ENCODE data around the gene KSR2. TPM values are rescaled to one million over a fixed set of nuclear protein-coding genes. Genes with fewer than 3 reads are reported as not detected.
"Not testable (repeated sequence)": the region's sequence is repeated elsewhere in the genome, so short reads cannot be mapped to it uniquely, and the experiment has no call there.

KSR2 gene
- total and polyA plus RNA-seq, 2 experiments from 2014 or later, result under 0.01 to 0.02 TPM

- no peak for DNase-seq (ENCODE audit: low read depth in 1 of 2, low spot score in 1 of 2)
- H3K9me3 ChIP-seq (ENCODE audit: low read depth), result no peaks in the 10 kb centered on the region
- no peaks in the 10 kb centered on the region for H3K27me3 ChIP-seq
- H3K4me3 ChIP-seq, result no peak overlapping the region
- H3K4me1 ChIP-seq (ENCODE audit: low read depth), result no peaks in the 10 kb centered on the region
- no peaks in the 10 kb centered on the region for H3K36me3 ChIP-seq
- TF ChIP-seq, protein P1, sequence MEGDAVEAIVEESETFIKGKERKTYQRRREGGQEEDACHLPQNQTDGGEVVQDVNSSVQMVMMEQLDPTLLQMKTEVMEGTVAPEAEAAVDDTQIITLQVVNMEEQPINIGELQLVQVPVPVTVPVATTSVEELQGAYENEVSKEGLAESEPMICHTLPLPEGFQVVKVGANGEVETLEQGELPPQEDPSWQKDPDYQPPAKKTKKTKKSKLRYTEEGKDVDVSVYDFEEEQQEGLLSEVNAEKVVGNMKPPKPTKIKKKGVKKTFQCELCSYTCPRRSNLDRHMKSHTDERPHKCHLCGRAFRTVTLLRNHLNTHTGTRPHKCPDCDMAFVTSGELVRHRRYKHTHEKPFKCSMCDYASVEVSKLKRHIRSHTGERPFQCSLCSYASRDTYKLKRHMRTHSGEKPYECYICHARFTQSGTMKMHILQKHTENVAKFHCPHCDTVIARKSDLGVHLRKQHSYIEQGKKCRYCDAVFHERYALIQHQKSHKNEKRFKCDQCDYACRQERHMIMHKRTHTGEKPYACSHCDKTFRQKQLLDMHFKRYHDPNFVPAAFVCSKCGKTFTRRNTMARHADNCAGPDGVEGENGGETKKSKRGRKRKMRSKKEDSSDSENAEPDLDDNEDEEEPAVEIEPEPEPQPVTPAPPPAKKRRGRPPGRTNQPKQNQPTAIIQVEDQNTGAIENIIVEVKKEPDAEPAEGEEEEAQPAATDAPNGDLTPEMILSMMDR (IDR thresholded peaks at IDR 0.05; ENCODE audit: low read depth, low read length), result no peak
- no peak overlapping the region for H3K27ac ChIP-seq
These were observed 103.3 kb downstream of the KSR2 start for GRCh38 chr12:117865505-117865904.

- Histone ChIP-seq H3K36me3 (no peaks in the 10 kb centered on the region), H3K9me3 (ENCODE audit: low read depth) (no peaks in the 10 kb centered on the region), H3K4me1 (ENCODE audit: low read depth) (no peaks in the 10 kb centered on the region), H3K27me3 (no peaks in the 10 kb centered on the region), H3K27ac (no peak overlapping the region), H3K4me3 (no peak overlapping the region)
- TF ChIP-seq, protein P1 (IDR thresholded peaks at IDR 0.05; ENCODE audit: low read depth, low read length), result no peak
- no peak for DNase-seq (ENCODE audit: low read depth in 1 of 2, low spot score in 1 of 2)
These were observed 105.6 kb downstream of the KSR2 start for GRCh38 chr12:117863002-117863709.

- H3K4me3 ChIP-seq, result no peak overlapping the region
- TF ChIP-seq, protein P1 (IDR thresholded peaks at IDR 0.05; ENCODE audit: low read depth, low read length), result no peak
- H3K4me1 ChIP-seq (ENCODE audit: low read depth), result no peaks in the 10 kb centered on the region
- no peak overlapping the region for H3K27ac ChIP-seq
- no peaks in the 10 kb centered on the region for H3K9me3 ChIP-seq (ENCODE audit: low read depth)
- H3K27me3 ChIP-seq, result no peaks in the 10 kb centered on the region
- no peaks in the 10 kb centered on the region for H3K36me3 ChIP-seq
- DNase-seq (ENCODE audit: low read depth in 1 of 2, low spot score in 1 of 2), result no peak
These were observed 107.1 kb downstream of the KSR2 start for GRCh38 chr12:117861691-117862090.

DNA sequence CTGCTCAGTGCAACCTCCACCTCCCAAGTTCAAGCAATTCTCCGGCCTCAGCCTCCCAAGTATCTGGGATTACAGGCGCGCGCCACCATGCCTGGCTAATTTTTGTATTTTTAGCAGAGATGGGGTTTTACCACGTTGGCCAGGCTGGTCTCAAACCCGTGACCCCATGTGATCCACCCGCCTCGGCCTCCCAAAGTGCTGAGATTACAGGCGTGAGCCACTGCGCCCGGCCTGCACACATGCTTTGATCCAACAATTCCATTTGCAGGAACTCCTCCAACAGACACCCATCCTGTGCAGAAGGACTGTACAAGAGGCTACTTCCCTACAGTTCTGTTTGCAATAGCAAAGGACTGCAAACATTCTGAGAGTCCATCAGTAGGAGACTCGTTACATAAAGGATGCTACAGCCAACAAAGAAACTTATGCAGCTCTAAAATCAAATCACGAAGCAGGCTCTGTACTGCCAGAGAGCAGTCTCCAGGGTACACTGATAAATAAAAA lies 108.0 kb downstream of the KSR2 start:
- H3K9me3 ChIP-seq (ENCODE audit: low read depth); H3K36me3 ChIP-seq; DNase-seq (ENCODE audit: low read depth in 1 of 2, low spot score in 1 of 2): not testable (repeated sequence)

GRCh38 chr12:117860111-117860510 lies 108.7 kb downstream of the KSR2 start:
- TF ChIP-seq, protein P1 (IDR thresholded peaks at IDR 0.05; ENCODE audit: low read depth, low read length), result no peak
- Histone ChIP-seq H3K27me3 (no peaks in the 10 kb centered on the region), H3K36me3 (no peaks in the 10 kb centered on the region), H3K9me3 (ENCODE audit: low read depth) (no peaks in the 10 kb centered on the region), H3K4me3 (no peak overlapping the region), H3K27ac (no peak overlapping the region), H3K4me1 (ENCODE audit: low read depth) (no peaks in the 10 kb centered on the region)
- DNase-seq (ENCODE audit: low read depth in 1 of 2, low spot score in 1 of 2), result no peak

More for the DNA sequence above, 108.0 kb downstream of the KSR2 start:
- H3K4me3 ChIP-seq; H3K27ac ChIP-seq; H3K4me1 ChIP-seq (ENCODE audit: low read depth); H3K27me3 ChIP-seq: not testable (repeated sequence)
